Esophagus muscularis mucosa (tissue), 4 donors: ENCODE data around the gene ANKEF1.

Source experiments
- EP300 ChIP-seq: sonication (generic); formaldehyde crosslinking; IDR thresholded peaks from one replicate; pipeline ENCODE4 v1.6.1; 2017; ENCODE audit warnings: antibody characterized with exemption
- POLR2A ChIP-seq: fragments of 450-650 bp; IDR thresholded peaks from one replicate; pipeline ENCODE4 v1.6.1; 2017; ENCODE audit warnings: antibody characterized with exemption, moderate library complexity, mild to moderate bottlenecking, low read depth
- TF ChIP-seq, protein P1 (sequence below), 3 experiments: fragments of 200-600 bp in 2 of 3; fragments of 450-650 bp in 1 of 3; sonication (generic) in 2 of 3; IDR thresholded peaks; one replicate each; pipeline ENCODE4 v1.5.1; 2017 to 2019; ENCODE audit warnings: antibody characterized with exemption in 3 of 3, mild to moderate bottlenecking in 2 of 3, moderate library complexity in 1 of 3

DNA sequence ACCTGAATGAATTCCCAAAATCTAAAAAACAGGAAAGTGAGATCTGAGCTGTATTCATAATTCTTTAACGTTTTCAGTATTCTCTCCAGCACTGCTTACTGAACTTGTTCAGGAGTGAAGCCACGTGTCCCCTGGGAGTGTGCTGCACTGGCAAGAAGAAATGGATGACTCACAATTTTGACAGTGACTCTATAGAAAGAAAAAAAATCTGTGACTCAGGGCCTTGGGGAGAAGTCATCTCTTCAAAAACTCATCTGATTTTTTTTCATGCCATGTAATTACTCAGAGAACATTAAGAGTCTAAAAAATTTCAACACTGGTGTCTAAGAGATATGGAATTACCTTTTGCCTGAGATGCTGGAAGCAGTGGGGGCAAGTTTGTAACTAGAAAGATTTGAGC lies 39.7 kb downstream of the ANKEF1 start:
- TF ChIP-seq, protein P1, sequence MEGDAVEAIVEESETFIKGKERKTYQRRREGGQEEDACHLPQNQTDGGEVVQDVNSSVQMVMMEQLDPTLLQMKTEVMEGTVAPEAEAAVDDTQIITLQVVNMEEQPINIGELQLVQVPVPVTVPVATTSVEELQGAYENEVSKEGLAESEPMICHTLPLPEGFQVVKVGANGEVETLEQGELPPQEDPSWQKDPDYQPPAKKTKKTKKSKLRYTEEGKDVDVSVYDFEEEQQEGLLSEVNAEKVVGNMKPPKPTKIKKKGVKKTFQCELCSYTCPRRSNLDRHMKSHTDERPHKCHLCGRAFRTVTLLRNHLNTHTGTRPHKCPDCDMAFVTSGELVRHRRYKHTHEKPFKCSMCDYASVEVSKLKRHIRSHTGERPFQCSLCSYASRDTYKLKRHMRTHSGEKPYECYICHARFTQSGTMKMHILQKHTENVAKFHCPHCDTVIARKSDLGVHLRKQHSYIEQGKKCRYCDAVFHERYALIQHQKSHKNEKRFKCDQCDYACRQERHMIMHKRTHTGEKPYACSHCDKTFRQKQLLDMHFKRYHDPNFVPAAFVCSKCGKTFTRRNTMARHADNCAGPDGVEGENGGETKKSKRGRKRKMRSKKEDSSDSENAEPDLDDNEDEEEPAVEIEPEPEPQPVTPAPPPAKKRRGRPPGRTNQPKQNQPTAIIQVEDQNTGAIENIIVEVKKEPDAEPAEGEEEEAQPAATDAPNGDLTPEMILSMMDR (IDR thresholded peaks at IDR 0.05), result no peak
- no peak for TF ChIP-seq POLR2A
- no peak for TF ChIP-seq EP300
